ENCODE data around the gene ANK2. TPM values are rescaled to one million over a fixed set of nuclear protein-coding genes. Genes with fewer than 3 reads are reported as not detected.

ANK2 gene
- total RNA-seq, 1 donor from 2014 or later: 77.8 TPM

DNA sequence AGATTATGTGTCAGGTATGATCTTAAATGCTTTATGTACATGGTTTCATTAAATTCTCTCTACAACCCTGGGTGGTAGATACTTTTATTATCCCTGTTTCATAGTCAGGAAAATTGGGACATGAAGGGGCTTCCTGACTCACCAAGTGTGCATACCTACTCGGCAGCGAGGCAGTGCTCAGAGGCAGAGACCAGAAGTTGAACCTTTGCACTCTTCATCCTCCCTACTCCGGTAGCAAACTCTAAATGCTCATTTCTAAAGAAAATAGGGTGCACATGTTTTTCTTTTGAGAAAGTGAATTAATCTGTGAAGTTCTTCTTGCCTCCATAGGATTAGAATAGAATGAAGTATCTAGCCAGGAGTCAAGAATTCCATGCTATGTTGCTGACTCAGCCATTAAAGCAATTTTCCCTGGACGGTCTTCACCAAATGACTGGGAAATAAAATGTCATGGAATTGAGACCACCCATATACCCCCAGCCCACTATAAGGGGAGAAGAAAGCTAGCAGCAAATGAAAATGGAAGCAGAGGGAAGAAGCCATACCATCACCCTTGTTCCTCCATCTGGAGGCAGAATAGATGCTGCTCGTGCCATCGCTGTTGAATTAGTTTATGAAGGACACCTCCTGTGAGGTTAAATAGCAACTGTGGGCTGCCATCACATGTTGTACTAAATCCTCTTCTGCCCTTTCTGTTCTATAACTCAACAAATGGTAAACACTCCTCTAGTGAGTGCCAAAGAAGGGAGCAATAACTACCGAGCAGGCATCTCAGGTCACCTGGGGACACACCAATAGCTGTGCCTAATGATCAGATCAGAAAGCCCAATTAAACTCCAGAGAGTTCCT is 356.6 kb downstream of the ANK2 start:
- no peaks in the 10 kb centered on the region for H3K36me3 ChIP-seq (ENCODE audit: insufficient read depth, low read length)
- H3K27ac ChIP-seq (ENCODE audit: low read depth, low read length): no peak overlapping the region
- Mint-ChIP-seq H3K4me1 (ENCODE audit: low read depth, unreplicated experiment) (peaks cover 1% of the 10 kb centered on the region), H3K27me3 (ENCODE audit: low read depth, unreplicated experiment) (no peaks in the 10 kb centered on the region), H3K4me3 (ENCODE audit: unreplicated experiment) (no peak overlapping the region), H3K27ac (ENCODE audit: unreplicated experiment) (no peak overlapping the region), H3K9me3 (ENCODE audit: unreplicated experiment) (no peaks in the 10 kb centered on the region), H3K36me3 (ENCODE audit: low read depth, unreplicated experiment) (peaks cover 4% of the 10 kb centered on the region)
- H2AFZ ChIP-seq (ENCODE audit: low read depth, low read length): no peak overlapping the region
- no peak overlapping the region for H3K9ac ChIP-seq (ENCODE audit: low read length)
- TF ChIP-seq, protein P1, sequence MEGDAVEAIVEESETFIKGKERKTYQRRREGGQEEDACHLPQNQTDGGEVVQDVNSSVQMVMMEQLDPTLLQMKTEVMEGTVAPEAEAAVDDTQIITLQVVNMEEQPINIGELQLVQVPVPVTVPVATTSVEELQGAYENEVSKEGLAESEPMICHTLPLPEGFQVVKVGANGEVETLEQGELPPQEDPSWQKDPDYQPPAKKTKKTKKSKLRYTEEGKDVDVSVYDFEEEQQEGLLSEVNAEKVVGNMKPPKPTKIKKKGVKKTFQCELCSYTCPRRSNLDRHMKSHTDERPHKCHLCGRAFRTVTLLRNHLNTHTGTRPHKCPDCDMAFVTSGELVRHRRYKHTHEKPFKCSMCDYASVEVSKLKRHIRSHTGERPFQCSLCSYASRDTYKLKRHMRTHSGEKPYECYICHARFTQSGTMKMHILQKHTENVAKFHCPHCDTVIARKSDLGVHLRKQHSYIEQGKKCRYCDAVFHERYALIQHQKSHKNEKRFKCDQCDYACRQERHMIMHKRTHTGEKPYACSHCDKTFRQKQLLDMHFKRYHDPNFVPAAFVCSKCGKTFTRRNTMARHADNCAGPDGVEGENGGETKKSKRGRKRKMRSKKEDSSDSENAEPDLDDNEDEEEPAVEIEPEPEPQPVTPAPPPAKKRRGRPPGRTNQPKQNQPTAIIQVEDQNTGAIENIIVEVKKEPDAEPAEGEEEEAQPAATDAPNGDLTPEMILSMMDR (IDR thresholded peaks at IDR 0.05; ENCODE audit: insufficient read depth, low read depth, low read length): no peak
- TF ChIP-seq EZH2 (IDR thresholded peaks at IDR 0.05; ENCODE audit: insufficient read depth, low read length): no peak
- H4K20me1 ChIP-seq (ENCODE audit: insufficient read depth, low read length): no peaks in the 10 kb centered on the region
- H3K9me3 ChIP-seq (ENCODE audit: insufficient read depth, low read depth, low read length): no peaks in the 10 kb centered on the region
- DNase-seq (ENCODE audit: low read depth): no peak
- H3K4me2 ChIP-seq (ENCODE audit: low read length): no peak overlapping the region
- no peaks in the 10 kb centered on the region for H3K79me2 ChIP-seq (ENCODE audit: insufficient read depth, low read length)
- H3K27me3 ChIP-seq (ENCODE audit: insufficient read depth, low read length): no peaks in the 10 kb centered on the region
- no peaks in the 10 kb centered on the region for H3K4me1 ChIP-seq (ENCODE audit: insufficient read depth, low read length)
- FAIRE-seq: no peak
- H3K4me3 ChIP-seq (ENCODE audit: insufficient read depth, low read depth, low read length): no peak overlapping the region

DNA sequence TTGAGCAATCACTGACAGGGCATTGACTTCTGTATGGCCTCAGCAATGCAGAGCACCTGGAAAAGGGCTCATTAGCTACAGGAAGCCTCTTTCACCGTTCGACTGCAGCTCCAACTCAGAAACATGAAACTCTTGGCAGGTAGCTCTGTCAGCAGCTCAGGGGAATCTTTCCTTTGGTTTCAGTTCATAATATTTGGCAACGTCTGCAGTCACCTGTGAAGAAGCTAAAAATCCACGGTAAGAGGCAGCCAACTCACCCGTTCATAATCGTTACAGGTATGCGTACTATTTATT is 357.2 kb downstream of the ANK2 start:
- H3K4me1 Mint-ChIP-seq (ENCODE audit: low read depth, unreplicated experiment): peaks cover 6% of the 10 kb centered on the region

More for the DNA sequence above, 357.2 kb downstream of the ANK2 start:
- no peaks in the 10 kb centered on the region for H3K36me3 ChIP-seq (ENCODE audit: insufficient read depth, low read length)
- H3K79me2 ChIP-seq (ENCODE audit: insufficient read depth, low read length): no peaks in the 10 kb centered on the region
- no peaks in the 10 kb centered on the region for H3K27me3 Mint-ChIP-seq (ENCODE audit: low read depth, unreplicated experiment)
- no peak overlapping the region for H3K9ac ChIP-seq (ENCODE audit: low read length)
- no peaks in the 10 kb centered on the region for H3K27me3 ChIP-seq (ENCODE audit: insufficient read depth, low read length)
- H3K27ac Mint-ChIP-seq (ENCODE audit: unreplicated experiment): no peak overlapping the region
- no peaks in the 10 kb centered on the region for H3K9me3 ChIP-seq (ENCODE audit: insufficient read depth, low read depth, low read length)
- no peaks in the 10 kb centered on the region for H3K4me1 ChIP-seq (ENCODE audit: insufficient read depth, low read length)
- H2AFZ ChIP-seq (ENCODE audit: low read depth, low read length): no peak overlapping the region
- H3K9me3 Mint-ChIP-seq (ENCODE audit: unreplicated experiment): no peaks in the 10 kb centered on the region
- H3K27ac ChIP-seq (ENCODE audit: low read depth, low read length): no peak overlapping the region
- FAIRE-seq (no peak), DNase-seq (ENCODE audit: low read depth) (no peak)
- no peak for TF ChIP-seq EZH2 (IDR thresholded peaks at IDR 0.05; ENCODE audit: insufficient read depth, low read length)
- TF ChIP-seq, protein P1 (IDR thresholded peaks at IDR 0.05; ENCODE audit: insufficient read depth, low read depth, low read length): no peak
- H3K4me3 Mint-ChIP-seq (ENCODE audit: unreplicated experiment): no peak overlapping the region
- no peak overlapping the region for H3K4me2 ChIP-seq (ENCODE audit: low read length)
- H3K4me3 ChIP-seq (ENCODE audit: insufficient read depth, low read depth, low read length): no peak overlapping the region
- no peaks in the 10 kb centered on the region for H4K20me1 ChIP-seq (ENCODE audit: insufficient read depth, low read length)
- no peaks in the 10 kb centered on the region for H3K36me3 Mint-ChIP-seq (ENCODE audit: low read depth, unreplicated experiment)

All from astrocyte (in vitro differentiated cells and primary cell).